DMS114 treated with DMSO at 0.1 percent for 48 hours (cell line): ENCODE data around the gene LNP1.
"Not testable (repeated sequence)": the region's sequence is repeated elsewhere in the genome, so short reads cannot be mapped to it uniquely, and the experiment has no call there.

Experiments used
- DNase-seq: peaks from one replicate; lab custom pipeline; 2025; ENCODE audit not compliant: unreplicated experiment; lab: John Stamatoyannopoulos, UW

The LNP1 gene

GRCh38 chr3:100477851-100478360 lies 76.6 kb downstream of the LNP1 start:
- DNase-seq = not testable (repeated sequence)

GRCh38 chr3:100478521-100478920 lies 77.2 kb downstream of the LNP1 start:
- DNase-seq = not testable (repeated sequence)

DNA sequence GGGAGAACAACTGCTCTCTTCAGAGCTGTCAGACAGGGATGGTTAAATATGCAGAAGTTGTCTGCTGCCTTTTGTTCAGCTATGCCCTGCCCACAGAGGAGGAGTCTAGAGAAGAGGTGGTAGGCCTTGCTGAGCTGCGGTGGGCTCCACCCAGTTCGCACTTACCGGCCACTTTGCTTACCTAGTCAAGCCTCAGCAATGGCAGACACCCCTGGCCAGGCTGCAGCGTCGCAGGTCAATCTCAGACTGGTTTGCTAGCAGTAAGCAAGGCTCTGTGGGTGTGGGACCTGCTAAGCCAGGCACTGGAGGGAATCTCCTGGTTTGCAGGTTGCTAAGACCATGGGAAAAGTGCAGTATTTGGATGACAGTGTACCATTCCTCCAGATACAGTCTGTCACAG lies 78.7 kb downstream of the LNP1 start:
- DNase-seq = no peak

DNA sequence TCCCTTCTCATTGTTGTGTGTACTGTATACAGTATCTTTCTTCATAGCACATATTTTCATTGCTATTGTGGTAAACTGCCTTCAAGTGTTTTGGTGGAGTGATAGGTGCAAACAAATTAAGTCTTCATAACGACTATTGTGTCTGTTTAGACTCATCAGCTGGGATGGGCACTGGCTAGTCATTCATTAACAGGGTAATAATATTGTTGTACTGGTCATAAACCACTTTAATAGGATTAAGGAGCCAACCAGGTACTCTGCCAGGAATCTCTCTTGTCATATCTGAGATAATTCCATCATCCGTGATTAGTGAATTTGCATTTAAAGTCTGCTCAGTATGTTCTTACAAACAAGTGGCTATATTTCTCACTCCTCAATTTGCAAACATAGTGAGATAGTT lies 80.8 kb downstream of the LNP1 start:
- no peak for DNase-seq

DNA sequence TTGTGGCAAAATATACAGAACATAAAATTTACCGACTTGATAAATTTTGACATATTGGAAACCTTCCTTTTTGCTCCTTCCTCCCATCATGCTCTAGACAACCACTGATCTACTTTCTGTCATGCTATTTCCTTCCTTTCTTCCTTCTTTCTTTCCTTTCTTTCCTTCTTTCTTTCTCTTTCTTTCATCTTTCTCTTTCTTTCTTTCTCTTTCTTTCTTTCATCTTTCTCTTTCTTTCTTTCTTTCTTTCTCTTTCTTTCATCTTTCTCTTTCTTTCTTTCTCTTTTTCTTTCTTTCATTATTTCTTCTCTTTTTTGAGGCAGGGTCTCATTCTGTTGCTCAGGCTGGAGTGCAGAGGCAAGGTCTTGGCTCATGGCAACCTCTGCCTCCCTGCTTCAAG lies 82.2 kb downstream of the LNP1 start:
- no peak for DNase-seq

- no peak for DNase-seq
Measured at GRCh38 chr3:100486808-100487207, 85.5 kb downstream of the LNP1 start.

GRCh38 chr3:100489118-100489517 lies 87.8 kb downstream of the LNP1 start:
- no peak for DNase-seq

DNA sequence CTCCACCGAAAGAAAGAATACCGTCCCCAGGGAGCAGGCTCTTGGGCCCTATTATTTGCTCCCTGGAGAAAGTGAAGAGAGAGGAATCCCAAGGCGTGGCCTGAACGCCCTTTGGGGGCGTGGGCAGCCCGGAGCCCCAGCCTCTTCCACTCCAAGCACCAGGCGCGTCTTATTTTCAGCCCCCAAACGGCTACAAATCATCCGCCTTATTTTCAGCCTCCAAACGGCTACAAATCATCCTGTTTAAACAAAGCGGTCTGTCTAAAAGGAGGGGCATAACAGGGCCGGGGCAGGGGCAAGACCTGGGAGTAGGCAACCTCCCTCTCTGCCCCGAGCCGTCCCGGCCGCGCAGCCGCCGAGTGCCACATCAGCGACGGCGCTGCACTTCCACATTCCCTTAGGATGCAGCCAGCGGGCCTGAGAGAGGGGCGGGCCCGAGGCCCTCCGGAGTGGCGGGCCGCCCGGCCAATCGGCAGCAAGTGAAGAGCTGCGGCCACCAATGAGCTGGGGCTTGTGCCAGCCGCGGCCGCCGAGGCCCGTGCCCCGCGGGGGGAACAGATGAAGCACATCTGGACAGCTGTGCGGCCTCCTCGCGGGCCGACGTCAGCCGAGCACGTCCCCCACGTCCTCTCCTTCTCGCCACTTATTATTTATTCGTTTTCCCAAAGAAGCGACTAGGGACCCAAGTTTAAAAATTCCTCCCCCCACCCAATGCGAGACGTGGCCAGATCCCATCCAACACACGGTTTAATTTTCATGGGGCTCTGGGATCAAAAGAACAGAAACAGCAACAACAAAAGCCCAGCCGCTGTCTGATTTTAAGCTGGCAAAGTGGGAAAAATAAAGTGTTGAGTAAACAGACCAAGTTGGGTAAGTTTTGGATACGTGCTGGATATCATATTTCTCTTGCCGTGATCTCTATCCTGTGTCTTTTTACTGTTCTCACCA lies 91.0 kb downstream of the LNP1 start, which contains the start of gene TMEM45A:
TMEM45A (plus strand) TSS at position 561 of the 948 bp plus-strand sequence. CDS start 62,593 bp downstream, outside the sequence.
- DNase-seq = peak; percentile 77

DNA sequence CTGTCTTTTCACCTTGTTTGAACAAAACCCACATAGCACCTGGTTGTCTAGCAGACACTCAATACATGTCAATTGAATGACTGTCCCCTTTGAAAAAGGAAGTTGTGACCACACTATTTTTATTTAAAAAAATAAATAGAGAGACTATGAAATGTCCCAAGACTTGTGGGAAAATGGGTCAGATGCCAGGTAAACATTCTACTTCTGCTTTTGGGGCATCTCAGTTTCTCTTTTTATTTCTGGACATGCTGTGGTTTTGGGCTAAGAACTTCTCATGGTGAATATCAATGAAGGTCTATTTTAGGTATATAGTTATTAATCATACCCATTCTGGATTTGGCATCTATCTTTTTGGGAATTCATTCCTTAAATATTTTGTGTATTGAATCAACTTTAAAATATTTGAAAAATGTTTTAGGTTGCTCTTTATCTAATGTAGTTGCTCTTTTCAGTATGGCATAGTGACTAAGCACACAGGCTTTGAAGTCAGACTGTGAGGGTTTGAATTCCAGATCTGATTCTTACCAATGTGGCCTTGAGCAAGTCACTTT lies 95.4 kb downstream of the LNP1 start:
- no peak for DNase-seq

- no peak for DNase-seq
Measured at GRCh38 chr3:100499651-100500050, 98.3 kb downstream of the LNP1 start.

DNA sequence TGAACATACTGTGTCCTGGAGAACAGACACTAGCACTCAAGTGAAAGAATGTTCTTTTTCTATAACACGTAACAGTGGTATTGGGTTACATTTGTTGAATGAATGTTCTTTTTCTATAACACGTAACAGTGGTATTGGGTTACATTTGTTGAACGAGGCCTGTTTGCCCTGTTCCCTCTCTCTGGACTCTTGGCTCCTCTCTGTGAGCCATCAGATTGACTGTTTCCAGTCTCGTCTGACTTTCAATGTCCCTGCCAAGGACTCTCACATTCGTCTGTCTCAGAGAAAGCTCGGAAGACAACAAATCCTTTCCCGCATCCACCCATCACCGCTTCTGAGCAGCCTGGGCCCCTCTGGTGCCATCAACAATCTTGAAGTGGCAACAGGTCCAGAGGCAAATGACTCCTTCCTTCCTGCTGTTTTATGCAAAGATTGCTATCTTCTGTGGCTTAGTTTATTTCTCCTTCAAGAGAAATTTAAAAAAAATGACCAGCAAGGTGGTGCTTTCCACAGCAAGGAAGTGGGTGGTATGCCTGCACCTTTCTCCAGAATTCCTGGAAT lies 99.1 kb downstream of the LNP1 start:
- DNase-seq = no peak

GRCh38 chr3:100503448-100503847 lies 102.1 kb downstream of the LNP1 start:
- no peak for DNase-seq
